GM12865 (cell line): Measurements from ENCODE around the gene ACR.

ENCODE experiments used
- DNase-seq: peaks from one replicate; pipeline ENCODE4 v3.0.0; 2010; ENCODE audit warnings: low read depth
- H3K4me3 ChIP-seq: 2 replicates; pipeline ENCODE4 v1.5.1; 2011; ENCODE audit warnings: mild to moderate bottlenecking, low read depth, low read length, control low read depth
- CTCF ChIP-seq: IDR thresholded peaks from 2 replicates; pipeline ENCODE4 v1.5.1; 2011; ENCODE audit warnings: low read length, control low read depth, low read depth, inconsistent platforms; ENCODE audit not compliant: insufficient read depth; ENCODE audit errors: missing control alignments

ACR gene

GRCh38 chr22:50713571-50714056, 24.4 kb upstream of the ACR start:
- no peak for TF ChIP-seq CTCF
- no peak for DNase-seq
- H3K4me3 ChIP-seq = no peak overlapping the region

- DNase-seq = no peak
- TF ChIP-seq CTCF = no peak
- H3K4me3 ChIP-seq = no peak overlapping the region
These were observed 23.9 kb upstream of the ACR start for GRCh38 chr22:50714150-50714549.

GRCh38 chr22:50714631-50715179, 23.3 kb upstream of the ACR start:
- no peak for TF ChIP-seq CTCF
- H3K4me3 ChIP-seq = no peak overlapping the region
- DNase-seq = no peak

GRCh38 chr22:50715250-50715649, 22.8 kb upstream of the ACR start:
- TF ChIP-seq CTCF = no peak
- DNase-seq = no peak
- H3K4me3 ChIP-seq = no peak overlapping the region

- TF ChIP-seq CTCF = no peak
- no peak for DNase-seq
These were observed 22.2 kb upstream of the ACR start for GRCh38 chr22:50715776-50716175.

GRCh38 chr22:50716290-50717024, 21.5 kb upstream of the ACR start:
- TF ChIP-seq CTCF = no peak
- no peak overlapping the region for H3K4me3 ChIP-seq
- DNase-seq = no peak

More at GRCh38 chr22:50715776-50716175, 22.2 kb upstream of the ACR start:
- no peak overlapping the region for H3K4me3 ChIP-seq
